NCI-H2227 (cell line): ENCODE results near the gene NOSTRIN.
"Not testable (repeated sequence)": the region's sequence is repeated elsewhere in the genome, so short reads cannot be mapped to it uniquely, and the experiment has no call there.

Source experiments
- DNase-seq: peaks from one replicate; lab custom pipeline; 2025; ENCODE audit not compliant: unreplicated experiment; lab: John Stamatoyannopoulos, UW

Gene NOSTRIN

GRCh38 chr2:168787782-168788376, 14.6 kb upstream of the NOSTRIN start:
- DNase-seq: no peak

GRCh38 chr2:168789776-168790175, 12.7 kb upstream of the NOSTRIN start:
- DNase-seq: no peak

- DNase-seq: no peak
Observed at GRCh38 chr2:168790226-168790902, 12.1 kb upstream of the NOSTRIN start.

GRCh38 chr2:168791140-168791539, 11.3 kb upstream of the NOSTRIN start:
- DNase-seq: not testable (repeated sequence)

- DNase-seq: no peak
Observed at GRCh38 chr2:168793596-168793995, 8.8 kb upstream of the NOSTRIN start.

GRCh38 chr2:168794968-168795367, 7.5 kb upstream of the NOSTRIN start:
- no peak for DNase-seq

GRCh38 chr2:168796090-168796577, 6.3 kb upstream of the NOSTRIN start:
- DNase-seq: no peak

- no peak for DNase-seq
Observed at GRCh38 chr2:168796583-168797285, 5.7 kb upstream of the NOSTRIN start.

GRCh38 chr2:168797286-168797655, 5.2 kb upstream of the NOSTRIN start:
- no peak for DNase-seq

- DNase-seq: peak; percentile 30
Observed at GRCh38 chr2:168798076-168798887, 4.2 kb upstream of the NOSTRIN start.

- DNase-seq: no peak
Observed at GRCh38 chr2:168798888-168799410, 3.5 kb upstream of the NOSTRIN start.

- DNase-seq: no peak
Observed at GRCh38 chr2:168801471-168801870, 966 bp upstream of the NOSTRIN start.

- DNase-seq: no peak
Observed at GRCh38 chr2:168802859-168803725, 655 bp downstream of the NOSTRIN start.

- no peak for DNase-seq
Observed at GRCh38 chr2:168804214-168804613, 1.8 kb downstream of the NOSTRIN start.

GRCh38 chr2:168805615-168806014, 3.2 kb downstream of the NOSTRIN start:
- DNase-seq: no peak

GRCh38 chr2:168809537-168809936, 7.1 kb downstream of the NOSTRIN start:
- DNase-seq: no peak

- DNase-seq: no peak
Observed at GRCh38 chr2:168810235-168810634, 7.8 kb downstream of the NOSTRIN start.

- peak; percentile 32 for DNase-seq
Observed at GRCh38 chr2:168811696-168812095, 9.3 kb downstream of the NOSTRIN start.

GRCh38 chr2:168814046-168814445, 11.6 kb downstream of the NOSTRIN start:
- DNase-seq: no peak
